IMR-90 (cell line): ENCODE results near the gene LENEP. TPM values are rescaled to one million over a fixed set of nuclear protein-coding genes. Genes with fewer than 3 reads are reported as not detected.

Experiments
- ATAC-seq: fragments of 200-7000 bp; cut with Tn5 transposase; 2 replicates; pipeline ENCODE4 v1.9.1; 2020; ENCODE audit warnings: low read depth, mild to moderate bottlenecking, moderate library complexity
- BruUV-seq: library from RNA; stranded (reverse); fragments of 400-500 nt; replicated peaks from 2 replicates; lab custom pipeline; 2021; lab: Mats Ljungman, UMichigan
- CTCF ChIA-PET: fragments of 300-600 bp; formaldehyde crosslinking; extraction: SDS; loops from one replicate; lab custom pipeline; 2021; ENCODE audit warnings: antibody characterized with exemption; lab: Yijun Ruan, JAX
- POLR2A ChIA-PET: fragments of 300-600 bp; sonication (Branson Sonifier 250); formaldehyde crosslinking; loops from one replicate; lab custom pipeline; 2022; ENCODE audit warnings: antibody characterized with exemption; ENCODE audit not compliant: unreplicated experiment; lab: Charles Lee
- DNase-seq: peaks from one replicate; pipeline ENCODE4 v3.0.0; 2013
- H2AFZ ChIP-seq: replicated peaks from 2 replicates; pipeline ENCODE3; 2013; ENCODE audit warnings: low read length, mild to moderate bottlenecking; ENCODE audit not compliant: poor library complexity
- H2AK5ac ChIP-seq: 2 replicates; pipeline ENCODE4 v1.6.1; 2013; ENCODE audit warnings: low read depth, low read length, inconsistent platforms
- H2AK9ac ChIP-seq: replicated peaks from 2 replicates; pipeline ENCODE3; 2013; ENCODE audit warnings: mild to moderate bottlenecking, low read depth, low read length, moderate library complexity; ENCODE audit not compliant: poor library complexity
- H2BK120ac ChIP-seq: 2 replicates; pipeline ENCODE4 v1.6.1; 2013; ENCODE audit warnings: low read depth, low read length, inconsistent platforms
- H2BK15ac ChIP-seq: 3 replicates; pipeline ENCODE4 v1.6.1; 2013; ENCODE audit warnings: low read depth, low read length, inconsistent platforms
- H2BK20ac ChIP-seq: 2 replicates; pipeline ENCODE4 v1.6.1; 2013; ENCODE audit warnings: low read depth, mild to moderate bottlenecking, inconsistent platforms, low read length, moderate library complexity
- H2BK5ac ChIP-seq: 2 replicates; pipeline ENCODE4 v1.6.1; 2013; ENCODE audit warnings: mild to moderate bottlenecking, low read depth, low read length, inconsistent platforms; ENCODE audit not compliant: poor library complexity, severe bottlenecking
- H3K14ac ChIP-seq: replicated peaks from 2 replicates; pipeline ENCODE4 v1.6.1; 2013; ENCODE audit warnings: low read depth, low read length, inconsistent platforms
- H3K18ac ChIP-seq: 2 replicates; pipeline ENCODE4 v1.6.1; 2013; ENCODE audit warnings: low read depth, low read length, control low read depth
- H3K23ac ChIP-seq: 2 replicates; pipeline ENCODE4 v1.6.1; 2013; ENCODE audit warnings: low read depth, low read length, inconsistent platforms
- H3K27ac ChIP-seq: 2 replicates; pipeline ENCODE4 v1.5.1; 2013; ENCODE audit warnings: mild to moderate bottlenecking, control low read depth, low read length; ENCODE audit not compliant: insufficient read depth
- H3K27me3 ChIP-seq: 2 replicates; pipeline ENCODE4 v1.6.1; 2013; ENCODE audit warnings: low read length; ENCODE audit not compliant: control insufficient read depth, insufficient read depth
- H3K36me3 ChIP-seq: 2 replicates; pipeline ENCODE4 v1.6.1; 2013; ENCODE audit warnings: low read length, mixed read lengths; ENCODE audit not compliant: control insufficient read depth, insufficient read depth
- H3K4ac ChIP-seq: 2 replicates; pipeline ENCODE4 v1.6.1; 2013; ENCODE audit warnings: low read depth, low read length, inconsistent platforms
- H3K4me1 ChIP-seq: 2 replicates; pipeline ENCODE4 v1.6.1; 2013; ENCODE audit warnings: low read length, mixed read lengths; ENCODE audit not compliant: control insufficient read depth, insufficient read depth
- H3K4me2 ChIP-seq: 2 replicates; pipeline ENCODE4 v1.6.1; 2013; ENCODE audit warnings: low read depth, mild to moderate bottlenecking, control low read depth, low read length, moderate library complexity
- H3K4me3 ChIP-seq: 2 replicates; pipeline ENCODE4 v1.5.1; 2013; ENCODE audit warnings: low read depth, mild to moderate bottlenecking, control low read depth, low read length, moderate library complexity; ENCODE audit not compliant: insufficient read depth
- H3K56ac ChIP-seq: 2 replicates; pipeline ENCODE4 v1.6.1; 2013; ENCODE audit warnings: low read length, inconsistent platforms; ENCODE audit not compliant: insufficient read depth; ENCODE audit errors: extremely low read depth
- H3K79me1 ChIP-seq, 2 experiments: 2 replicates each; pipeline ENCODE4 v1.6.1; 2013; ENCODE audit warnings: low read length in 2 of 2, inconsistent platforms in 1 of 2, low read depth in 1 of 2
- H3K9ac ChIP-seq: 2 replicates; pipeline ENCODE4 v1.6.1; 2013; ENCODE audit warnings: low read depth, low read length, control low read depth
- H3K9me1 ChIP-seq: 2 replicates; pipeline ENCODE4 v1.6.1; 2013; ENCODE audit warnings: low read length, inconsistent platforms; ENCODE audit not compliant: insufficient read depth
- H3K9me3 ChIP-seq: 2 replicates; pipeline ENCODE4 v1.6.1; 2013; ENCODE audit warnings: low read length; ENCODE audit not compliant: control insufficient read depth, insufficient read depth
- H4K20me1 ChIP-seq: 2 replicates; pipeline ENCODE4 v1.6.1; 2013; ENCODE audit warnings: low read length, inconsistent platforms; ENCODE audit not compliant: insufficient read depth
- H4K5ac ChIP-seq: 2 replicates; pipeline ENCODE4 v1.6.1; 2013; ENCODE audit warnings: mild to moderate bottlenecking, low read depth, low read length, control low read depth
- H4K8ac ChIP-seq, 2 experiments: 2 replicates each; pipeline ENCODE4 v1.6.1; 2013; ENCODE audit warnings: low read depth in 2 of 2, low read length in 2 of 2, control low read depth in 1 of 2, inconsistent platforms in 1 of 2
- H4K91ac ChIP-seq: 2 replicates; pipeline ENCODE4 v1.6.1; 2013; ENCODE audit warnings: low read depth, low read length, inconsistent platforms; ENCODE audit not compliant: insufficient read depth
- MAFK ChIP-seq: IDR thresholded peaks from 2 replicates; pipeline ENCODE4 v1.6.1; 2012; ENCODE audit warnings: low read depth, low read length, improper control_type of control experiment
- MAZ ChIP-seq: IDR thresholded peaks from 2 replicates; pipeline ENCODE4 v1.6.1; 2012; ENCODE audit warnings: low read depth, mild to moderate bottlenecking, low read length, improper control_type of control experiment, moderate library complexity, borderline replicate concordance
- RAD21 ChIP-seq: IDR thresholded peaks from 2 replicates; pipeline ENCODE4 v1.6.1; 2012; ENCODE audit warnings: low read length, improper control_type of control experiment
- WGBS, 2 experiments: methylation state at CpG; one replicate each; pipeline versions ENCODE4 v1.1.5 to v1.1.7; 2013; ENCODE audit warnings: missing lambda C conversion rate in 2 of 2; ENCODE audit not compliant: insufficient read length in 1 of 2; ENCODE audit errors: extremely low coverage in 2 of 2; 5-methylcytosine and 5-hydroxymethylcytosine counted together
- dilution Hi-C: fragments of 300-500 bp; cut with HindIII; formaldehyde crosslinking; loops from one replicate; pipeline ENCODE4 v1.14.3; 2018; ENCODE audit warnings: low sequenced_read_pairs; ENCODE audit not compliant: unreplicated experiment
- in situ Hi-C: fragments of 300-500 bp; cut with MboI; formaldehyde crosslinking; loops from 3 replicates; pipeline ENCODE4 v1.14.3; 2019; ENCODE audit warnings: low sequenced_read_pairs, inconsistent platforms, mixed read lengths
- intact Hi-C: fragments of 100-400 bp; cut with micrococcal nuclease; formaldehyde crosslinking; loops from 2 replicates; pipeline ENCODE4 v1.10.0; 2022
- polyA plus RNA-seq, 3 experiments: library from polyadenylated mRNA; depleted of rRNA; stranded (reverse); fragments of >200 nt; gene quantifications; 2 replicates each; pipeline ENCODE4 v1.2.3, GENCODE V29; 2012; ENCODE audit warnings: low replicate concordance in 1 of 3
- total RNA-seq: library from RNA; depleted of rRNA; stranded (reverse); fragments of >200 nt; gene quantifications from 2 replicates; pipeline ENCODE4 v1.2.3, GENCODE V29; 2012
- TF ChIP-seq, protein P1 (sequence below): conservative IDR thresholded peaks from 2 replicates; pipeline ENCODE4 v1.5.1; 2012; ENCODE audit warnings: mild to moderate bottlenecking, low read depth, low read length, improper control_type of control experiment
- TF ChIP-seq, protein P2 (sequence below): fragments of 150-350 bp; IDR thresholded peaks from 2 replicates; pipeline ENCODE4 v1.6.1; 2017; ENCODE audit warnings: mild to moderate bottlenecking, antibody characterized with exemption, low read length, low read depth

Gene LENEP
- total and polyA plus RNA-seq, 2 of the 4 experiments (the other 2 are of a cell fraction): not detected

DNA sequence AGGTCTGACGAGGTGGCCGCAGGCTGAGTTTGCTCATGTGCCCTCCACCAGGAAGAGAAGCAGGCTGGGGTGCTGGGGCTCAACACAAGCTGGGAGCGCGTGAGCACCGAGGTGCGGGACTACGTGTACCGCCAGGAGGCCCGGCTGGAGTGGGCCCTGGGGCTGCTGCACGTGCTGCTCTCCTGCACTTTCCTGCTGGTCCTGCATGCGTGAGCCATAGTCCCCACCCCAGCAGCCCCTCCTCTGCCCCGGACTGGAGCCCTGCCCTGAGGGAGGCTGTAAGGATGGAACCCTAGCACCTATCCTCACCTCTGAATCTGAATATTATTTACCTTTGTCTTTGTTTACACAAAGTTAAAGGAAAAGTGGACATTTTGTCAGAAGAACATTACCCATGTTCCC, 49.9 kb downstream of the LENEP start:
- Histone ChIP-seq H2AK9ac (no peak overlapping the region), H3K9ac (no peak overlapping the region), H3K18ac (no peak overlapping the region), H3K79me1 (no peaks in the 10 kb centered on the region), H3K4me2 (no peak overlapping the region), H3K27ac (no peak overlapping the region), H3K36me3 (no peaks in the 10 kb centered on the region), H3K27me3 (peaks cover 21% of the 10 kb centered on the region), H3K23ac (no peak overlapping the region), H4K91ac (no peak overlapping the region), H3K14ac (no peak overlapping the region), H3K9me1 (peaks cover 8% of the 10 kb centered on the region), H2AK5ac (no peak overlapping the region), H2BK120ac (no peak overlapping the region), H3K56ac (no peak overlapping the region), H3K4me1 (peaks cover 7% of the 10 kb centered on the region), H3K4me3 (no peak overlapping the region), H2BK15ac (no peak overlapping the region), H4K20me1 (no peaks in the 10 kb centered on the region; the same call in 1 of the 2 replicates), H3K4ac (no peak overlapping the region), H4K8ac (no peak overlapping the region), H2AFZ (no peak overlapping the region), H2BK5ac (no peak overlapping the region), H3K9me3 (no peaks in the 10 kb centered on the region), H2BK20ac (no peak overlapping the region), H4K5ac (no peak overlapping the region)
- intact Hi-C loops (no loop called here), dilution Hi-C loops (no loop called here), in situ Hi-C loops (no loop called here)
- BruUV-seq: no TSS peak
- DNase-seq: no peak
- ATAC-seq: no peak
- POLR2A ChIA-PET: no interaction called here
- 60% methylated on average over 2 of the region's 12 CpGs; no CpG with 5 or more reads in 1 of the 2 experiments for WGBS, 2 experiments
- CTCF ChIA-PET: interaction anchor here (1.4 to 2.4 kb wide), 3 partner anchors 16 to 42 kb away, joined by 7 to 12 read pairs (median 9); no protein-coding TSS in a partner anchor
- no peak for TF ChIP-seq MAFK
- no peak for TF ChIP-seq RAD21
- TF ChIP-seq MAZ: no peak
- TF ChIP-seq, protein P1, sequence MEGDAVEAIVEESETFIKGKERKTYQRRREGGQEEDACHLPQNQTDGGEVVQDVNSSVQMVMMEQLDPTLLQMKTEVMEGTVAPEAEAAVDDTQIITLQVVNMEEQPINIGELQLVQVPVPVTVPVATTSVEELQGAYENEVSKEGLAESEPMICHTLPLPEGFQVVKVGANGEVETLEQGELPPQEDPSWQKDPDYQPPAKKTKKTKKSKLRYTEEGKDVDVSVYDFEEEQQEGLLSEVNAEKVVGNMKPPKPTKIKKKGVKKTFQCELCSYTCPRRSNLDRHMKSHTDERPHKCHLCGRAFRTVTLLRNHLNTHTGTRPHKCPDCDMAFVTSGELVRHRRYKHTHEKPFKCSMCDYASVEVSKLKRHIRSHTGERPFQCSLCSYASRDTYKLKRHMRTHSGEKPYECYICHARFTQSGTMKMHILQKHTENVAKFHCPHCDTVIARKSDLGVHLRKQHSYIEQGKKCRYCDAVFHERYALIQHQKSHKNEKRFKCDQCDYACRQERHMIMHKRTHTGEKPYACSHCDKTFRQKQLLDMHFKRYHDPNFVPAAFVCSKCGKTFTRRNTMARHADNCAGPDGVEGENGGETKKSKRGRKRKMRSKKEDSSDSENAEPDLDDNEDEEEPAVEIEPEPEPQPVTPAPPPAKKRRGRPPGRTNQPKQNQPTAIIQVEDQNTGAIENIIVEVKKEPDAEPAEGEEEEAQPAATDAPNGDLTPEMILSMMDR: no peak
- TF ChIP-seq, protein P2, sequence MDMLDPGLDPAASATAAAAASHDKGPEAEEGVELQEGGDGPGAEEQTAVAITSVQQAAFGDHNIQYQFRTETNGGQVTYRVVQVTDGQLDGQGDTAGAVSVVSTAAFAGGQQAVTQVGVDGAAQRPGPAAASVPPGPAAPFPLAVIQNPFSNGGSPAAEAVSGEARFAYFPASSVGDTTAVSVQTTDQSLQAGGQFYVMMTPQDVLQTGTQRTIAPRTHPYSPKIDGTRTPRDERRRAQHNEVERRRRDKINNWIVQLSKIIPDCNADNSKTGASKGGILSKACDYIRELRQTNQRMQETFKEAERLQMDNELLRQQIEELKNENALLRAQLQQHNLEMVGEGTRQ: no peak
